Measurements from ENCODE around the gene PAF1.
"Not testable (repeated sequence)": the region's sequence is repeated elsewhere in the genome, so short reads cannot be mapped to it uniquely, and the experiment has no call there.

The PAF1 gene

DNA sequence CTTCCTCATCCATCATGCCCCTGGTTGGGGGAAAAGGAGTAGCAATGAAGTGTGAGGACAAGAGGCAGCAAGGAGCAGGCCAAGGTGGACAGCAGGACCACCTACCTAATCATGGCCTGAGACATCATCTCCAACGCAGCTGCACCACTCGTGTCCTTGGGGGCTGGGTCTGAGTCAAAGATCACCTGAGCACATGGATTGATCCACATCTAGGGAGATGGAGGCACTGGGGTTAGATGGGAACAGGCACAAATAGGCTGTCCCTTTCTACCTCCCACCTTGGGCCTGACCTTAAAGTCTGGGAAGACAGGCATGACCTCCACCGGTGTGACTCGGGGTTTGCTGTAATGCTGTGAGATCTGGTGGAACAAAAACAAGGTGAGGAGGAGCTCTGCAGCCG is 2.2 kb downstream of the PAF1 start:
- H3K4me1 Mint-ChIP-seq (ENCODE audit: low read depth) = peaks cover 53% of the 10 kb centered on the region
- no peak overlapping the region for H3K4me3 Mint-ChIP-seq
- no peaks in the 10 kb centered on the region for H3K27me3 Mint-ChIP-seq
- H3K27ac Mint-ChIP-seq = no peak overlapping the region
- no peaks in the 10 kb centered on the region for H3K9me3 Mint-ChIP-seq
- peaks cover 81% of the 10 kb centered on the region for H3K36me3 Mint-ChIP-seq (ENCODE audit: low read depth)
- intact Hi-C loops (cut with micrococcal nuclease) = no loop called here

GRCh38 chr19:39386557-39386956 is 4.3 kb downstream of the PAF1 start:
- peak overlapping the region; percentile 2 for H3K27ac Mint-ChIP-seq
- intact Hi-C loops (cut with micrococcal nuclease) = no loop called here
- no peaks in the 10 kb centered on the region for H3K27me3 Mint-ChIP-seq
- peaks cover 87% of the 10 kb centered on the region for H3K36me3 Mint-ChIP-seq (ENCODE audit: low read depth)
- H3K4me3 Mint-ChIP-seq = no peak overlapping the region
- H3K4me1 Mint-ChIP-seq (ENCODE audit: low read depth) = peaks cover 37% of the 10 kb centered on the region
- no peaks in the 10 kb centered on the region for H3K9me3 Mint-ChIP-seq

DNA sequence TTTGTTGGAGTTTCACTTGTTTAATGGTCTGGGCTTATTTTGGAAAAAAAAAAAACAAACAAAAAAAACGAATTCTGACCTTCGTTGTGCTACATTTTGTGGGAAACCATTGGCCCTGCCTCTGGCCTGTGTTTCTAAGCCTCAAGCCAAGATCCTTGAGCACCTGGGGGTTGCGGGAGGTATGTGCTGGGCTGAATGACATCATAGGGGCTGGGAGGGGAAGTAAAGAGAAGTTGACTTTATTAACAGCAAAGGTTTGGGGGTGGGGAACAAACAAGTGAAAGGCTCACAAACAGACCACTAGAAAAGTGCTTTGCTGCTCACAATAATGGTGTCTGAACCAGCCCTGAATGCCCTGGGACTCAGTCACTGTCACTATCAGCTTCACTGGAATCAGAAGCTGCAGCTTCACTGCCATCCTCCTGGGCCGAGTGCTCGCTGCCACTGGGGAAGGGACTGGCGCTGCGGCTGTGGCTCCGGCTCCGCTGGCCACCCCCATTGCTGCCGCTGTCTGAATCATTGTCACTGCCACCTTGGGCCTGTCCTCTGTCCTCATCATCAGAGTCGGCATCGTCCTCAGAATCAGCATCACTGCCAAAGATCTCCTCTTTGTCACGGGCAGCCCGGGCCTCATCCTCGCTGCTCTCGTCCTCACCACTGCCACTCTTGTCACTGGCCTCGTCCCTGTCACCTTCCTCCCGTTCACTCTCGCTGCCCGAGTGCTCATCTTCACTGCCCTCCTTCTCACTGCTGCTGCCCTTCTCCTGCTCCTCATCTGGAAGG is 5.1 kb downstream of the PAF1 start:
- H3K36me3 Mint-ChIP-seq (ENCODE audit: low read depth) = peaks cover 87% of the 10 kb centered on the region
- H3K9me3 Mint-ChIP-seq = no peaks in the 10 kb centered on the region
- no peak overlapping the region for H3K4me3 Mint-ChIP-seq
- H3K27me3 Mint-ChIP-seq = no peaks in the 10 kb centered on the region
- intact Hi-C loops (cut with micrococcal nuclease) = no loop called here
- peak overlapping the region; percentile 2 for H3K27ac Mint-ChIP-seq
- peaks cover 33% of the 10 kb centered on the region for H3K4me1 Mint-ChIP-seq (ENCODE audit: low read depth)

DNA sequence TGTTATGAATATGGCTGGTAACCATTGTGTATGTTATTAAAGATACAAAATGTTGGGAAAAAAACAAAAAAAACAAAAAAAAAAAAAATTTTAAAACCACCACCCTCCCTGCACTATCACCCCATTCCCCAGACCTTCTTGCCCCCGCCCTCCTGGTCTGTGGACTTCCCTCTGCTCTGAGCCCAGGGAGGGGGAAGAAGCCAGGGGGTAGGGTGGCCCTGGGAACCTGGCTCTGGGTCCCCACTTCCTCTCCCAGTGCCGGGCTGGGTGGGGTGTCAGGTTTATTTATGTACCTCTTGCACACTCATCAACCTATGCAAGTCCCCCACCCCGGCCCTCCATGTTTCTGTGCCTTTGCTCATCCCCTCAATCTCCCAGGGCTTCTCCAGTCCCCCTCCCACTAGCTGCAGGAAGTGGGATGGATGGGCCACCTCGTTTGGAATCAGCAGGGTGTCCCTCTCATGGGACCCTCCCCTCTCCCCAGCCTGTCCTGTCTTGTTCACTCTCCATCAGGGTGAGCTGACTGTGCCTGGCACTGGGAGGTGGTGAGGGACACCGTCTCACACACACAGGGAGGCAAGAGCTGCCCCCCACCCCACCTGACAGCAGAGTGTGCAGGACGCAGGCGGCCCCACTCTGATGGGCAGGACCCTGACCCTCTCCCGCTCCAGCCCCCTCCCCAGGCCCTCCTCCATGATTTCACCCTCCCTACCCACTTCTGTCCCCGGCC is 5.9 kb downstream of the PAF1 start:
- H3K36me3 Mint-ChIP-seq (ENCODE audit: low read depth) = peaks cover 89% of the 10 kb centered on the region
- H3K4me1 Mint-ChIP-seq (ENCODE audit: low read depth) = peaks cover 29% of the 10 kb centered on the region
- no peaks in the 10 kb centered on the region for H3K9me3 Mint-ChIP-seq
- H3K27me3 Mint-ChIP-seq = no peaks in the 10 kb centered on the region
- H3K27ac Mint-ChIP-seq = peak overlapping the region; percentile 64
- no peak overlapping the region for H3K4me3 Mint-ChIP-seq
- intact Hi-C loops (cut with micrococcal nuclease) = no loop called here

- H3K4me1 Mint-ChIP-seq (ENCODE audit: low read depth) = peaks cover 20% of the 10 kb centered on the region
- H3K36me3 Mint-ChIP-seq (ENCODE audit: low read depth) = peaks cover 92% of the 10 kb centered on the region
- intact Hi-C loops (cut with micrococcal nuclease) = no loop called here
- no peaks in the 10 kb centered on the region for H3K27me3 Mint-ChIP-seq
- no peaks in the 10 kb centered on the region for H3K9me3 Mint-ChIP-seq
- peak overlapping the region; percentile 2 for H3K27ac Mint-ChIP-seq
- no peak overlapping the region for H3K4me3 Mint-ChIP-seq
Measured at GRCh38 chr19:39382991-39383828, 7.7 kb downstream of the PAF1 start.

GRCh38 chr19:39381910-39382611 is 8.8 kb downstream of the PAF1 start:
- H3K27ac Mint-ChIP-seq = no peak overlapping the region
- H3K36me3 Mint-ChIP-seq (ENCODE audit: low read depth) = peaks cover 99% of the 10 kb centered on the region
- no peaks in the 10 kb centered on the region for H3K27me3 Mint-ChIP-seq
- H3K4me3 Mint-ChIP-seq = no peak overlapping the region
- no peaks in the 10 kb centered on the region for H3K9me3 Mint-ChIP-seq
- H3K4me1 Mint-ChIP-seq (ENCODE audit: low read depth) = peaks cover 20% of the 10 kb centered on the region
- intact Hi-C loops (cut with micrococcal nuclease) = no loop called here

- Mint-ChIP-seq H3K27ac (no peak overlapping the region), H3K4me3 (no peak overlapping the region), H3K36me3 (ENCODE audit: low read depth) (peaks cover 100% of the 10 kb centered on the region)
Measured at GRCh38 chr19:39380521-39381502, 10.1 kb downstream of the PAF1 start.

DNA sequence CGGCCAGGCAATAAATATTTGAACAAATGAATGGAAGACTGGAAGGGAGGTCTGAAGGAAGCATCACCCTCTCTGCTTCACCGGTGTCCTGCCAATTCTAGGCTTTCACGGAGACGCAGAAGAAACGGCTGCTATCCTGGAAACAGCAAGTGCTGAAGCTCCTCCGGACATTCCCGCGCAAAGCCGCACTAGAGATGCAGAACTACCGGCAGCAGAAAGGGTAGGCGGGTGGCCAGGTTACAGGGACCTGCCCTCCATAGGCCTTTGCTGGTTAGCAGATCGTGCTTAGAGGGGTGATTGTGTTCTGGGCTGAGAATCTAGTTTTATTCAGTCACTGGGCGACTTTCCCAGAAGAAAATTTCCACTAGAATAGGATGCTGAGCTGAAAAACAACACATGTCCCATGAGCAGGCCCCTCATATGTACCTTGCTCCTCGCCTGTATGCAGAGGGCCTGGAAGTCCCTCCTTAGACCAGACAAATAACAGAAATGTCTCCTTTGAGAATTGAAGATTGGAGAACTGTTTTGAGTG is 11.0 kb downstream of the PAF1 start:
- no peaks in the 10 kb centered on the region for H3K9me3 Mint-ChIP-seq
- H3K27me3 Mint-ChIP-seq = no peaks in the 10 kb centered on the region
- H3K4me1 Mint-ChIP-seq (ENCODE audit: low read depth) = peaks cover 3% of the 10 kb centered on the region
- peaks cover 100% of the 10 kb centered on the region for H3K36me3 Mint-ChIP-seq (ENCODE audit: low read depth)
- no peak overlapping the region for H3K27ac Mint-ChIP-seq
- intact Hi-C loops (cut with micrococcal nuclease) = no loop called here
- no peak overlapping the region for H3K4me3 Mint-ChIP-seq

More at GRCh38 chr19:39380521-39381502, 10.1 kb downstream of the PAF1 start:
- H3K27me3 Mint-ChIP-seq = no peaks in the 10 kb centered on the region
- no peaks in the 10 kb centered on the region for H3K9me3 Mint-ChIP-seq
- H3K4me1 Mint-ChIP-seq (ENCODE audit: low read depth) = peaks cover 11% of the 10 kb centered on the region
- intact Hi-C loops (cut with micrococcal nuclease) = no loop called here

DNA sequence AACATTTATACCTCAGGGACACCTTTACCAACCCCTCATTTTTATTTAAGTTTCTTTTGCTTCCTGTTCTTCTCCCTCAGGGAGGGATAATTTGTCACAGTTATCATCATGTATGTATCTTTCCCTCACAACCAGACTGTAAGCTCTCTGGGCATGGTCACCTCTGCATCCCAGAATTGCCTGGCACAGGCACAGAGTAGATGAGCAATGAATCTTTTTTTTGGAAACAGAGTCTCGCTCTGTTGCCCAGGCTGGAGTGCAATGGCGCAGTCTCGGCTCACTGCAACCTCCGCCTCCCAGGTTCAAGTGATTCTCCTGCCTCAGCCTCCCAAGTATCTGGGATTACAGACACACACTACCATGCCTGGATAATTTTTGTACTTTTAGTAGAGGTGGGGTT is 11.5 kb downstream of the PAF1 start:
- H3K36me3 Mint-ChIP-seq (ENCODE audit: low read depth) = peaks cover 100% of the 10 kb centered on the region
- H3K27me3 Mint-ChIP-seq; H3K27ac Mint-ChIP-seq; H3K4me3 Mint-ChIP-seq; H3K4me1 Mint-ChIP-seq (ENCODE audit: low read depth); H3K9me3 Mint-ChIP-seq; intact Hi-C loops (cut with micrococcal nuclease): not testable (repeated sequence)

GRCh38 chr19:39377373-39378362 is 13.2 kb downstream of the PAF1 start:
- intact Hi-C loops (cut with micrococcal nuclease) = no loop called here
- Mint-ChIP-seq H3K27ac (no peak overlapping the region), H3K4me1 (ENCODE audit: low read depth) (no peaks in the 10 kb centered on the region), H3K27me3 (no peaks in the 10 kb centered on the region), H3K36me3 (ENCODE audit: low read depth) (peaks cover 100% of the 10 kb centered on the region), H3K9me3 (no peaks in the 10 kb centered on the region), H3K4me3 (no peak overlapping the region)

- Mint-ChIP-seq H3K27ac (no peak overlapping the region), H3K4me1 (ENCODE audit: low read depth) (no peaks in the 10 kb centered on the region), H3K9me3 (no peaks in the 10 kb centered on the region), H3K4me3 (no peak overlapping the region), H3K27me3 (no peaks in the 10 kb centered on the region), H3K36me3 (ENCODE audit: low read depth) (peaks cover 100% of the 10 kb centered on the region)
- intact Hi-C loops (cut with micrococcal nuclease) = no loop called here
Measured at GRCh38 chr19:39375929-39376328, 15.0 kb downstream of the PAF1 start.

- H3K4me3 Mint-ChIP-seq = no peak overlapping the region
- no peak overlapping the region for H3K27ac Mint-ChIP-seq
- intact Hi-C loops (cut with micrococcal nuclease) = no loop called here
- H3K27me3 Mint-ChIP-seq = no peaks in the 10 kb centered on the region
- no peaks in the 10 kb centered on the region for H3K4me1 Mint-ChIP-seq (ENCODE audit: low read depth)
- no peaks in the 10 kb centered on the region for H3K9me3 Mint-ChIP-seq
- peaks cover 100% of the 10 kb centered on the region for H3K36me3 Mint-ChIP-seq (ENCODE audit: low read depth)
Measured at GRCh38 chr19:39372941-39373340, 18.0 kb downstream of the PAF1 start.
